H9 (cell line): Measurements from ENCODE around the gene SEMA4D. TPM values are rescaled to one million over a fixed set of nuclear protein-coding genes. Genes with fewer than 3 reads are reported as not detected.

Experiments
- DNase-seq: peaks from one replicate; pipeline ENCODE4 v3.0.0-alpha.2; 2017
- H2AFZ ChIP-seq: one replicate; pipeline ENCODE4 v1.6.1; 2013; ENCODE audit warnings: mild to moderate bottlenecking, low read length, control low read depth, moderate library complexity
- H2AK5ac ChIP-seq: 2 replicates; pipeline ENCODE4 v1.6.1; 2013; ENCODE audit warnings: low read length, control low read depth, mixed read lengths; ENCODE audit not compliant: insufficient read length
- H2BK120ac ChIP-seq: one replicate; pipeline ENCODE4 v1.6.1; 2013; ENCODE audit warnings: low read depth, mild to moderate bottlenecking, low read length, control low read depth, inconsistent platforms; ENCODE audit not compliant: poor library complexity, severe bottlenecking
- H2BK12ac ChIP-seq: 2 replicates; pipeline ENCODE4 v1.6.1; 2013; ENCODE audit warnings: low read length, control low read depth, mixed read lengths, low read depth; ENCODE audit not compliant: insufficient read length
- H2BK15ac ChIP-seq: 2 replicates; pipeline ENCODE4 v1.6.1; 2013; ENCODE audit warnings: low read depth, low read length, control low read depth
- H2BK20ac ChIP-seq: one replicate; pipeline ENCODE4 v1.6.1; 2013; ENCODE audit warnings: low read depth, mild to moderate bottlenecking, low read length, control low read depth, inconsistent platforms; ENCODE audit not compliant: poor library complexity, severe bottlenecking
- H2BK5ac ChIP-seq: 2 replicates; pipeline ENCODE4 v1.6.1; 2013; ENCODE audit warnings: low read length, control low read depth, mixed read lengths; ENCODE audit not compliant: insufficient read length
- H3K14ac ChIP-seq: 2 replicates; pipeline ENCODE4 v1.6.1; 2013; ENCODE audit warnings: low read length, control low read depth; ENCODE audit not compliant: insufficient read depth
- H3K18ac ChIP-seq: 2 replicates; pipeline ENCODE4 v1.6.1; 2013; ENCODE audit warnings: low read depth, mild to moderate bottlenecking, mixed read lengths, low read length, control low read depth; ENCODE audit not compliant: insufficient read length
- H3K23ac ChIP-seq: 2 replicates; pipeline ENCODE4 v1.6.1; 2013; ENCODE audit warnings: low read length, control low read depth, mixed read lengths, low read depth; ENCODE audit not compliant: insufficient read length
- H3K23me2 ChIP-seq: 2 replicates; pipeline ENCODE4 v1.6.1; 2013; ENCODE audit warnings: low read depth, mild to moderate bottlenecking, mixed read lengths, low read length, control low read depth; ENCODE audit not compliant: insufficient read length, poor library complexity, severe bottlenecking
- H3K27ac ChIP-seq: 2 replicates; pipeline ENCODE4 v1.5.1; 2013; ENCODE audit warnings: low read length, control low read depth, mixed read lengths, low read depth; ENCODE audit not compliant: insufficient read length
- H3K27me3 ChIP-seq: 2 replicates; pipeline ENCODE4 v1.6.1; 2013; ENCODE audit warnings: low read length, control low read depth, inconsistent platforms; ENCODE audit not compliant: insufficient read depth
- H3K4ac ChIP-seq: 2 replicates; pipeline ENCODE4 v1.6.1; 2013; ENCODE audit warnings: low read depth, mild to moderate bottlenecking, control low read depth, inconsistent platforms, low read length, moderate library complexity
- H3K4me1 ChIP-seq: 2 replicates; pipeline ENCODE4 v1.6.1; 2013; ENCODE audit warnings: low read length, control low read depth, inconsistent platforms; ENCODE audit not compliant: insufficient read depth
- H3K4me2 ChIP-seq: 2 replicates; pipeline ENCODE4 v1.6.1; 2013; ENCODE audit warnings: low read length, control low read depth, mixed read lengths; ENCODE audit not compliant: insufficient read length, insufficient read depth
- H3K56ac ChIP-seq: 2 replicates; pipeline ENCODE4 v1.6.1; 2013; ENCODE audit warnings: low read depth, mild to moderate bottlenecking, mixed read lengths, low read length, control low read depth; ENCODE audit not compliant: insufficient read length
- H3K79me1 ChIP-seq: 2 replicates; pipeline ENCODE4 v1.6.1; 2013; ENCODE audit warnings: low read depth, mild to moderate bottlenecking, moderate library complexity, low read length, control low read depth, inconsistent platforms; ENCODE audit not compliant: insufficient read depth, poor library complexity, severe bottlenecking
- H3K79me2 ChIP-seq: 2 replicates; pipeline ENCODE4 v1.6.1; 2013; ENCODE audit warnings: low read length, control low read depth, inconsistent platforms; ENCODE audit not compliant: insufficient read depth
- H3K9ac ChIP-seq: 2 replicates; pipeline ENCODE4 v1.6.1; 2013; ENCODE audit warnings: low read length, control low read depth, mixed read lengths; ENCODE audit not compliant: insufficient read length; ENCODE audit errors: extremely low read depth
- H3K9me3 ChIP-seq: one replicate; pipeline ENCODE4 v1.6.1; 2013; ENCODE audit warnings: low read depth, low read length, inconsistent platforms; ENCODE audit not compliant: control insufficient read depth
- H3T11ph ChIP-seq: one replicate; pipeline ENCODE4 v1.6.1; 2013; ENCODE audit warnings: mild to moderate bottlenecking, low read length, control low read depth, inconsistent platforms
- H4K20me1 ChIP-seq: one replicate; pipeline ENCODE4 v1.6.1; 2013; ENCODE audit not compliant: control insufficient read depth, insufficient read length, insufficient read depth
- H4K5ac ChIP-seq: 2 replicates; pipeline ENCODE4 v1.6.1; 2013; ENCODE audit warnings: low read depth, mild to moderate bottlenecking, mixed read lengths, low read length, control low read depth; ENCODE audit not compliant: insufficient read length
- H4K8ac ChIP-seq: replicated peaks from 2 replicates; pipeline ENCODE4 v1.6.1; 2013; ENCODE audit warnings: low read length, control low read depth, mixed read lengths, low read depth; ENCODE audit not compliant: insufficient read length
- H4K91ac ChIP-seq: 2 replicates; pipeline ENCODE4 v1.6.1; 2013; ENCODE audit warnings: low read depth, mild to moderate bottlenecking, moderate library complexity, mixed read lengths, low read length, control low read depth; ENCODE audit not compliant: insufficient read length
- H3K27ac Mint-ChIP-seq, 3 experiments: 2 replicates in 2 of 3; 3 replicates in 1 of 3; pipeline ENCODE4 v1.8.0; 2020 to 2021; ENCODE audit warnings: mixed read lengths in 3 of 3, mild to moderate bottlenecking in 1 of 3, moderate library complexity in 1 of 3
- H3K27me3 Mint-ChIP-seq: 2 replicates; pipeline ENCODE4 v1.8.0; 2021; ENCODE audit warnings: low read depth, mild to moderate bottlenecking, moderate library complexity, mixed read lengths
- H3K36me3 Mint-ChIP-seq, 3 experiments: 2 replicates in 2 of 3; 3 replicates in 1 of 3; pipeline ENCODE4 v1.8.0; 2020 to 2021; ENCODE audit warnings: low read depth in 3 of 3, mixed read lengths in 3 of 3; ENCODE audit not compliant: insufficient read depth in 1 of 3
- H3K4me1 Mint-ChIP-seq, 2 experiments: 2 replicates each; pipeline ENCODE4 v1.8.0; 2020; ENCODE audit warnings: mixed read lengths in 2 of 2
- H3K4me3 Mint-ChIP-seq, 2 experiments: 2 replicates in 1 of 2; 3 replicates in 1 of 2; pipeline ENCODE4 v1.8.0; 2020 to 2021; ENCODE audit warnings: mild to moderate bottlenecking in 2 of 2, mixed read lengths in 2 of 2, moderate library complexity in 1 of 2
- H3K9me3 Mint-ChIP-seq, 2 experiments: 2 replicates in 1 of 2; 3 replicates in 1 of 2; pipeline ENCODE4 v1.8.0; 2020; ENCODE audit warnings: mild to moderate bottlenecking in 2 of 2, mixed read lengths in 2 of 2, moderate library complexity in 1 of 2
- WGBS: extraction: QIAGEN DNeasy Blood & Tissue Kit; methylation state at CpG from one replicate; pipeline ENCODE4 v1.1.7; 2013; ENCODE audit warnings: missing lambda C conversion rate, low lambda C conversion rate, mixed read lengths; ENCODE audit not compliant: insufficient read length; ENCODE audit errors: extremely low coverage; 5-methylcytosine and 5-hydroxymethylcytosine counted together
- total RNA-seq: library from RNA; stranded (reverse); gene quantifications from 2 replicates; pipeline ENCODE4 v1.2.1, GENCODE V29; 2021
- TF ChIP-seq, protein P1 (sequence below): fragments of 200-600 bp; sonication (generic); conservative IDR thresholded peaks from 3 replicates; pipeline ENCODE4 v1.8.0; 2021; ENCODE audit warnings: antibody characterized with exemption, mild to moderate bottlenecking

The SEMA4D gene
- total RNA-seq, 1 experiment from 2014 or later: 47.2 TPM

DNA sequence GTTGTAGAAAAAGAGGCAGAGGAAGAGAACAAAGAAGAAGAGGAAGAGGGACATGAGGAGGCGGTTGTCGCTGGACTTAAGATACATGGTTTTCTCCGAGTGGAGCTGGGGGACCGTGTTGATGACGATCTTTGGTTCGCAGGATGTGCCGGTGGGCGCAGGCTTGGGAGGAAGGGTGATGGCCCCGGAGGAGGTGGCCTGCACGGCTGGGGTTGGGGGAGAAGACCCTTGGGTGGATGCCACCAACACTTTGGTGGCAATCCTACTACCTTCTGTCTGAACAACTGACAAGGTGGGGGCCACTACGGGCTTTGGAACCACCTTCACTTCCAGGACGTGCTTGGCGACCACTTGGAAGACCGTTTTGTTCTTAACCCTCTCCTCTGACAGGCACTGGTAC is 118.9 kb downstream of the SEMA4D start:
- Histone ChIP-seq H3K56ac (no peak overlapping the region), H3K27ac (no peak overlapping the region), H2AFZ (no peak overlapping the region), H3T11ph (no peak overlapping the region), H2BK5ac (no peak overlapping the region), H3K9ac (no peak overlapping the region), H3K4me1 (no peaks in the 10 kb centered on the region), H2BK12ac (no peak overlapping the region), H3K9me3 (no peaks in the 10 kb centered on the region), H2BK20ac (no peak overlapping the region), H3K4me2 (no peak overlapping the region), H2AK5ac (no peak overlapping the region), H2BK15ac (no peak overlapping the region), H3K14ac (no peak overlapping the region), H4K5ac (no peak overlapping the region), H2BK120ac (no peak overlapping the region), H4K8ac (no peak overlapping the region), H3K23ac (no peak overlapping the region), H3K23me2 (no peaks in the 10 kb centered on the region), H4K91ac (no peak overlapping the region), H3K27me3 (no peaks in the 10 kb centered on the region), H3K4ac (no peak overlapping the region), H3K79me2 (no peaks in the 10 kb centered on the region), H4K20me1 (no peaks in the 10 kb centered on the region), H3K18ac (no peak overlapping the region), H3K79me1 (no peaks in the 10 kb centered on the region)
- H3K27me3 Mint-ChIP-seq: no peaks in the 10 kb centered on the region
- WGBS: no CpG with 5 or more reads among the region's 14 CpGs
- peaks cover 5% of the 10 kb centered on the region in 2 experiments; a peak in 2 of 4 replicates for H3K4me1 Mint-ChIP-seq
- peak overlapping the region in 1 of 3 experiments; percentile 32; a peak in 1 of 7 replicates for H3K27ac Mint-ChIP-seq
- peaks cover 12 to 64% (median 61%) of the 10 kb centered on the region in 3 experiments; a peak in 6 of 7 replicates for H3K36me3 Mint-ChIP-seq
- TF ChIP-seq, protein P1, sequence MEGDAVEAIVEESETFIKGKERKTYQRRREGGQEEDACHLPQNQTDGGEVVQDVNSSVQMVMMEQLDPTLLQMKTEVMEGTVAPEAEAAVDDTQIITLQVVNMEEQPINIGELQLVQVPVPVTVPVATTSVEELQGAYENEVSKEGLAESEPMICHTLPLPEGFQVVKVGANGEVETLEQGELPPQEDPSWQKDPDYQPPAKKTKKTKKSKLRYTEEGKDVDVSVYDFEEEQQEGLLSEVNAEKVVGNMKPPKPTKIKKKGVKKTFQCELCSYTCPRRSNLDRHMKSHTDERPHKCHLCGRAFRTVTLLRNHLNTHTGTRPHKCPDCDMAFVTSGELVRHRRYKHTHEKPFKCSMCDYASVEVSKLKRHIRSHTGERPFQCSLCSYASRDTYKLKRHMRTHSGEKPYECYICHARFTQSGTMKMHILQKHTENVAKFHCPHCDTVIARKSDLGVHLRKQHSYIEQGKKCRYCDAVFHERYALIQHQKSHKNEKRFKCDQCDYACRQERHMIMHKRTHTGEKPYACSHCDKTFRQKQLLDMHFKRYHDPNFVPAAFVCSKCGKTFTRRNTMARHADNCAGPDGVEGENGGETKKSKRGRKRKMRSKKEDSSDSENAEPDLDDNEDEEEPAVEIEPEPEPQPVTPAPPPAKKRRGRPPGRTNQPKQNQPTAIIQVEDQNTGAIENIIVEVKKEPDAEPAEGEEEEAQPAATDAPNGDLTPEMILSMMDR: no peak
- H3K9me3 Mint-ChIP-seq: no peaks in the 10 kb centered on the region
- no peak for DNase-seq
- H3K4me3 Mint-ChIP-seq: no peak overlapping the region
